HepG2 (cell line): ENCODE data around the gene PLVAP.

ENCODE experiments used
- PHF21A ChIP-seq: sonication (generic); formaldehyde crosslinking; IDR thresholded peaks from 2 replicates; pipeline ENCODE4 v1.5.0; 2020; ENCODE audit warnings: mild to moderate bottlenecking, missing genetic modification reagents
- RCOR2 ChIP-seq: IDR thresholded peaks from 2 replicates; pipeline ENCODE4 v1.6.1; 2016; ENCODE audit warnings: missing biosample characterization, missing genetic modification reagents
- SNAI1 ChIP-seq: sonication (generic); formaldehyde crosslinking; IDR thresholded peaks from 2 replicates; pipeline ENCODE4 v1.5.0; 2020; ENCODE audit warnings: mild to moderate bottlenecking, missing genetic modification reagents, borderline replicate concordance
- TCF12 ChIP-seq, 2 experiments: fragments of 450-650 bp in 1 of 2; sonication (generic) in 1 of 2; formaldehyde crosslinking in 1 of 2; IDR thresholded peaks; 2 replicates each; pipeline versions ENCODE4 v1.6.1 to v1.8.0; 2017 to 2022; ENCODE audit warnings: antibody characterized with exemption in 1 of 2, mild to moderate bottlenecking in 1 of 2, missing genetic modification reagents in 1 of 2, moderate library complexity in 1 of 2
- ZNF121 ChIP-seq: sonication (generic); formaldehyde crosslinking; IDR thresholded peaks from 2 replicates; pipeline ENCODE4 v1.5.0; 2020; ENCODE audit warnings: mild to moderate bottlenecking, missing genetic modification reagents
- TF ChIP-seq, protein P1 (sequence below): sonication (generic); formaldehyde crosslinking; IDR thresholded peaks from 2 replicates; pipeline ENCODE4 v1.5.0; 2020; ENCODE audit warnings: mild to moderate bottlenecking, missing genetic modification reagents, moderate library complexity
- TF ChIP-seq, protein P2 (sequence below): sonication (generic); formaldehyde crosslinking; IDR thresholded peaks from 2 replicates; pipeline ENCODE4 v1.4.0; 2020; ENCODE audit warnings: missing genetic modification reagents, borderline replicate concordance
- TF ChIP-seq, protein P3 (sequence below): IDR thresholded peaks from 2 replicates; pipeline ENCODE4 v1.6.1; 2012; ENCODE audit warnings: inconsistent platforms

DNA sequence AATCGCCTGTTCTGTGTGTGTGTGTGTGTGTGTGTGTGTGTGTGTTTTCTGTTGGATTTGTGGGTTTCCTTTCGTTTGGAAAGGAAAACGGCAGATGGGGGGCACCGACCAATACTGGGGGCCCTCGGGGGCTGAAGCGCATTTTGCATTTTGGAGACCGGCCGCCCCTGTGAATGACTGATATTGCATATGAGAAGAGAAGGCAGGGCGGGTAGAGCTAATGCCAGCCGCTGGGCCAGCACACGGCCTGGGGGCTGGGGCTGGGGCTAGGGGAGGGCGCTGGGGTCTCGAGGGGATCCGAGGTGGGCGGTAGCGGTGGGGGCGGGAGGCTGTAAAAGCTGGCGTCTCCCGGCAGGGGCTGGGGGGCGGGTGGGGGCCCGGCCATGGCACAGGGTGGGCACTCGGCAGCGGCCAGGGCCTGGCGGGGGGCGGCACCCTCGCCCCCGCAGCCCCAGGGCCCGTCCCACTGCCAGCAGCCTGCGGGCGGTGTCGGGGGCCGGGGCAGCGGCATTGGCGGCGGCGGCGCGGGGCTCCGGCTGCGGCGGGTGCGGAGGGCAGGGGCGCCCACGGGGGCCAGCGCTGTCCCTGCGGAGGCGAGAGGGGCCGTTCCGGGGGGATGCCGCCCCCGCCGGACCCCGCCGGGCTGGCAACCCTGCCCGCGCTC, 53.7 kb downstream of the PLVAP start:
- no peak for TF ChIP-seq RCOR2
- TF ChIP-seq TCF12 (IDR thresholded peaks at IDR 0.05) = no peak
- no peak for TF ChIP-seq TCF12 (CRISPR knock-in tag; IDR thresholded peaks at IDR 0.05)
- no peak for TF ChIP-seq PHF21A (CRISPR knock-in tag)
- TF ChIP-seq, protein P1, sequence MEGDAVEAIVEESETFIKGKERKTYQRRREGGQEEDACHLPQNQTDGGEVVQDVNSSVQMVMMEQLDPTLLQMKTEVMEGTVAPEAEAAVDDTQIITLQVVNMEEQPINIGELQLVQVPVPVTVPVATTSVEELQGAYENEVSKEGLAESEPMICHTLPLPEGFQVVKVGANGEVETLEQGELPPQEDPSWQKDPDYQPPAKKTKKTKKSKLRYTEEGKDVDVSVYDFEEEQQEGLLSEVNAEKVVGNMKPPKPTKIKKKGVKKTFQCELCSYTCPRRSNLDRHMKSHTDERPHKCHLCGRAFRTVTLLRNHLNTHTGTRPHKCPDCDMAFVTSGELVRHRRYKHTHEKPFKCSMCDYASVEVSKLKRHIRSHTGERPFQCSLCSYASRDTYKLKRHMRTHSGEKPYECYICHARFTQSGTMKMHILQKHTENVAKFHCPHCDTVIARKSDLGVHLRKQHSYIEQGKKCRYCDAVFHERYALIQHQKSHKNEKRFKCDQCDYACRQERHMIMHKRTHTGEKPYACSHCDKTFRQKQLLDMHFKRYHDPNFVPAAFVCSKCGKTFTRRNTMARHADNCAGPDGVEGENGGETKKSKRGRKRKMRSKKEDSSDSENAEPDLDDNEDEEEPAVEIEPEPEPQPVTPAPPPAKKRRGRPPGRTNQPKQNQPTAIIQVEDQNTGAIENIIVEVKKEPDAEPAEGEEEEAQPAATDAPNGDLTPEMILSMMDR (CRISPR knock-in tag) = no peak
- no peak for TF ChIP-seq SNAI1 (CRISPR knock-in tag)
- no peak for TF ChIP-seq ZNF121 (CRISPR knock-in tag)
- TF ChIP-seq, protein P2, sequence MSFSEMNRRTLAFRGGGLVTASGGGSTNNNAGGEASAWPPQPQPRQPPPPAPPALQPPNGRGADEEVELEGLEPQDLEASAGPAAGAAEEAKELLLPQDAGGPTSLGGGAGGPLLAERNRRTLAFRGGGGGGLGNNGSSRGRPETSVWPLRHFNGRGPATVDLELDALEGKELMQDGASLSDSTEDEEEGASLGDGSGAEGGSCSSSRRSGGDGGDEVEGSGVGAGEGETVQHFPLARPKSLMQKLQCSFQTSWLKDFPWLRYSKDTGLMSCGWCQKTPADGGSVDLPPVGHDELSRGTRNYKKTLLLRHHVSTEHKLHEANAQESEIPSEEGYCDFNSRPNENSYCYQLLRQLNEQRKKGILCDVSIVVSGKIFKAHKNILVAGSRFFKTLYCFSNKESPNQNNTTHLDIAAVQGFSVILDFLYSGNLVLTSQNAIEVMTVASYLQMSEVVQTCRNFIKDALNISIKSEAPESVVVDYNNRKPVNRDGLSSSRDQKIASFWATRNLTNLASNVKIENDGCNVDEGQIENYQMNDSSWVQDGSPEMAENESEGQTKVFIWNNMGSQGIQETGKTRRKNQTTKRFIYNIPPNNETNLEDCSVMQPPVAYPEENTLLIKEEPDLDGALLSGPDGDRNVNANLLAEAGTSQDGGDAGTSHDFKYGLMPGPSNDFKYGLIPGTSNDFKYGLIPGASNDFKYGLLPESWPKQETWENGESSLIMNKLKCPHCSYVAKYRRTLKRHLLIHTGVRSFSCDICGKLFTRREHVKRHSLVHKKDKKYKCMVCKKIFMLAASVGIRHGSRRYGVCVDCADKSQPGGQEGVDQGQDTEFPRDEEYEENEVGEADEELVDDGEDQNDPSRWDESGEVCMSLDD (CRISPR knock-in tag) = no peak
- TF ChIP-seq, protein P3, sequence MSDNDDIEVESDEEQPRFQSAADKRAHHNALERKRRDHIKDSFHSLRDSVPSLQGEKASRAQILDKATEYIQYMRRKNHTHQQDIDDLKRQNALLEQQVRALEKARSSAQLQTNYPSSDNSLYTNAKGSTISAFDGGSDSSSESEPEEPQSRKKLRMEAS = no peak
